ENCODE data around the gene PARP16.

- TF ChIP-seq CTCF (IDR thresholded peaks at IDR 0.05) (no peak), POLR2A (IDR thresholded peaks at IDR 0.05; ENCODE audit: low read length) (no peak), HDAC2 (IDR thresholded peaks at IDR 0.05) (no peak), USF2 (IDR thresholded peaks at IDR 0.05) (no peak), MAZ (IDR thresholded peaks at IDR 0.05; ENCODE audit: borderline replicate concordance, low read depth, low read length) (no peak), MYC (IDR thresholded peaks at IDR 0.05; ENCODE audit: borderline replicate concordance, low read length) (no peak), JUN (IDR thresholded peaks at IDR 0.05) (no peak), EP300 (IDR thresholded peaks at IDR 0.05) (no peak), KDM1A (IDR thresholded peaks at IDR 0.05; ENCODE audit: low read depth) (no peak), RFX5 (IDR thresholded peaks at IDR 0.05) (no peak), EHMT2 (IDR thresholded peaks at IDR 0.05; ENCODE audit: low read depth) (no peak), SREBF2 (IDR thresholded peaks at IDR 0.05) (no peak), JUNB (IDR thresholded peaks at IDR 0.05) (no peak)
Observed at GRCh38 chr15:65332391-65333147, 45.9 kb upstream of the PARP16 start.
